GM19438 (cell line): ENCODE data around the gene CBS.
"Not testable (repeated sequence)": the region's sequence is repeated elsewhere in the genome, so short reads cannot be mapped to it uniquely, and the experiment has no call there.

Experiments
- ATAC-seq: cut with Tn5 transposase; IDR thresholded peaks from one replicate; pipeline ENCODE4 v1.9.1; 2021; ENCODE audit warnings: low read depth; ENCODE audit not compliant: unreplicated experiment

CBS gene

GRCh38 chr21:43075170-43076022, at the start of gene CBS:
Gene CBS, minus strand, starts transcription at chr21:43075835. Its CDS starts 3,642 bp downstream, at chr21:43072193.
- not testable (repeated sequence) for ATAC-seq

GRCh38 chr21:43115956-43116355, 40.3 kb upstream of the CBS start:
- ATAC-seq: not testable (repeated sequence)

GRCh38 chr21:43114483-43114882, 38.8 kb upstream of the CBS start:
- ATAC-seq: not testable (repeated sequence)

- ATAC-seq: not testable (repeated sequence)
Measured at GRCh38 chr21:43109006-43109405, 33.4 kb upstream of the CBS start.

- ATAC-seq: not testable (repeated sequence)
Measured at GRCh38 chr21:43108177-43108576, 32.5 kb upstream of the CBS start.

- ATAC-seq: peak; percentile 27
Measured at GRCh38 chr21:43107794-43108137, 32.1 kb upstream of the CBS start.

GRCh38 chr21:43106965-43107793, 31.5 kb upstream of the CBS start, which contains the start of gene U2AF1:
Gene U2AF1, minus strand, starts transcription at chr21:43107570. Its CDS starts 76 bp downstream, at chr21:43107494.
- peak; percentile 69 for ATAC-seq

GRCh38 chr21:43104642-43105041, 29.0 kb upstream of the CBS start:
- not testable (repeated sequence) for ATAC-seq

- ATAC-seq: not testable (repeated sequence)
Measured at GRCh38 chr21:43102281-43102680, 26.6 kb upstream of the CBS start.

- ATAC-seq: not testable (repeated sequence)
Measured at GRCh38 chr21:43101676-43102075, 26.0 kb upstream of the CBS start.

- not testable (repeated sequence) for ATAC-seq
Measured at GRCh38 chr21:43101000-43101399, 25.4 kb upstream of the CBS start.

GRCh38 chr21:43091979-43092614, 16.5 kb upstream of the CBS start:
- not testable (repeated sequence) for ATAC-seq

- ATAC-seq: not testable (repeated sequence)
Measured at GRCh38 chr21:43090947-43091346, 15.3 kb upstream of the CBS start.

GRCh38 chr21:43089463-43089862, 13.8 kb upstream of the CBS start:
- not testable (repeated sequence) for ATAC-seq

GRCh38 chr21:43082587-43083300, 7.1 kb upstream of the CBS start:
- ATAC-seq: not testable (repeated sequence)

GRCh38 chr21:43076643-43077042, 1.0 kb upstream of the CBS start:
- ATAC-seq: not testable (repeated sequence)

GRCh38 chr21:43076023-43076637, 495 bp upstream of the CBS start:
- ATAC-seq: not testable (repeated sequence)

GRCh38 chr21:43074401-43075169, 1.1 kb downstream of the CBS start:
- ATAC-seq: not testable (repeated sequence)

GRCh38 chr21:43072742-43073141, 2.9 kb downstream of the CBS start:
- not testable (repeated sequence) for ATAC-seq
